HCT116 (cell line): ENCODE results near the gene PTPN4. TPM values are rescaled to one million over a fixed set of nuclear protein-coding genes. Genes with fewer than 3 reads are reported as not detected.

Experiments used
- ATAC-seq: fragments of 200-7000 bp; cut with Tn5 transposase; 2 replicates; pipeline ENCODE4 v1.9.1; 2020; ENCODE audit warnings: mild to moderate bottlenecking, moderate library complexity
- BruUV-seq: library from RNA; stranded (reverse); fragments of 400-500 nt; replicated peaks from 2 replicates; lab custom pipeline; 2021; lab: Mats Ljungman, UMichigan
- CTCF ChIA-PET: fragments of 300-600 bp; sonication (Branson Sonifier 250); formaldehyde crosslinking; loops from one replicate; lab custom pipeline; 2021; ENCODE audit warnings: antibody characterized with exemption; lab: Charles Lee
- POLR2A ChIA-PET: fragments of 300-600, 350-600 bp; sonication (Branson Sonifier 250); formaldehyde crosslinking; loops from one replicate; lab custom pipeline; 2021; ENCODE audit warnings: antibody characterized with exemption; lab: Charles Lee
- RAD21 ChIA-PET, 2 experiments: fragments of 300-600 bp; sonication (Branson Sonifier 250); formaldehyde crosslinking; loops; one replicate each; lab custom pipeline; 2023; ENCODE audit warnings: low total read pairs in 2 of 2; ENCODE audit not compliant: uncharacterized antibody in 2 of 2, unreplicated experiment in 2 of 2, low non-redundant PET in 1 of 2; lab: Charles Lee
- DNase-seq: peaks from one replicate; pipeline ENCODE4 v3.0.0-alpha.2; 2010; ENCODE audit warnings: low read depth, low spot score
- H2AFZ ChIP-seq: fragments of 200-600 bp; shearing (Covaris generic), sonication (generic); 2 replicates; pipeline ENCODE4 v1.6.1; 2017; ENCODE audit warnings: low read depth, mixed run types, mixed read lengths, antibody characterized with exemption, low read length; ENCODE audit not compliant: poor library complexity, severe bottlenecking
- H3K27ac ChIP-seq: 2 replicates; pipeline ENCODE4 v1.5.1; 2012; ENCODE audit warnings: low read depth, low read length
- H3K27me3 ChIP-seq: fragments of 200-600 bp; sonication (generic); 2 replicates; pipeline ENCODE4 v1.6.1; 2016; ENCODE audit warnings: mixed run types, low read length, mixed read lengths; ENCODE audit not compliant: insufficient read depth
- H3K36me3 ChIP-seq, 2 experiments: fragments of 200-500 bp in 1 of 2; fragments of 200-600 bp in 1 of 2; sonication (Bioruptor generic) in 1 of 2; sonication (generic) in 1 of 2; 2 replicates each; pipeline versions ENCODE4 v1.5.1 to v1.6.1; 2014 to 2016; ENCODE audit warnings: low read length in 2 of 2, inconsistent platforms in 1 of 2, mixed read lengths in 1 of 2, mixed run types in 1 of 2; ENCODE audit not compliant: insufficient read depth in 2 of 2, control insufficient read depth in 1 of 2
- H3K4me1 ChIP-seq, 2 experiments: fragments of 200-600 bp in 1 of 2; sonication (generic) in 1 of 2; 2 replicates each; pipeline versions ENCODE4 v1.5.1 to v1.6.1; 2012 to 2017; ENCODE audit warnings: low read length in 2 of 2, inconsistent platforms in 1 of 2, mild to moderate bottlenecking in 1 of 2, mixed read lengths in 1 of 2, mixed run types in 1 of 2, moderate library complexity in 1 of 2; ENCODE audit not compliant: insufficient read depth in 2 of 2, control insufficient read depth in 1 of 2
- H3K4me2 ChIP-seq: fragments of 200-600 bp; sonication (generic); 2 replicates; pipeline ENCODE4 v1.6.1; 2017; ENCODE audit warnings: mixed run types, low read length, mixed read lengths
- H3K4me3 ChIP-seq, 2 experiments: fragments of 200-600 bp in 1 of 2; sonication (generic) in 1 of 2; replicated peaks in 1 of 2; 2 replicates each; pipeline ENCODE4 v1.5.1; 2011 to 2016; ENCODE audit warnings: low read length in 2 of 2, control low read depth in 1 of 2, low read depth in 1 of 2, mild to moderate bottlenecking in 1 of 2, mixed read lengths in 1 of 2, mixed run types in 1 of 2
- H3K79me2 ChIP-seq: fragments of 200-600 bp; sonication (generic); 2 replicates; pipeline ENCODE4 v1.6.1; 2017; ENCODE audit warnings: mild to moderate bottlenecking, mixed run types, low read length, moderate library complexity, mixed read lengths; ENCODE audit not compliant: insufficient read depth
- H3K9ac ChIP-seq: fragments of 200-600 bp; sonication (generic); 2 replicates; pipeline ENCODE4 v1.6.1; 2016; ENCODE audit warnings: low read length, mixed read lengths
- H3K9me2 ChIP-seq: fragments of 200-600 bp; sonication (generic), shearing (Covaris generic); 2 replicates; pipeline ENCODE4 v1.6.1; 2017; ENCODE audit warnings: mixed run types, mild to moderate bottlenecking, moderate library complexity; ENCODE audit not compliant: insufficient read depth
- H3K9me3 ChIP-seq, 2 experiments: fragments of 200-500 bp in 1 of 2; fragments of 200-600 bp in 1 of 2; sonication (Bioruptor generic) in 1 of 2; sonication (generic) in 1 of 2; 2 replicates each; pipeline ENCODE4 v1.6.1; 2014 to 2017; ENCODE audit warnings: low read length in 2 of 2, mixed read lengths in 2 of 2, inconsistent platforms in 1 of 2, low read depth in 1 of 2, mild to moderate bottlenecking in 1 of 2, mixed run types in 1 of 2, moderate library complexity in 1 of 2; ENCODE audit not compliant: control insufficient read depth in 1 of 2, insufficient read depth in 1 of 2
- H4K20me1 ChIP-seq: fragments of 200-600 bp; sonication (generic), shearing (Covaris generic); 2 replicates; pipeline ENCODE4 v1.6.1; 2017; ENCODE audit warnings: mixed run types, mild to moderate bottlenecking, moderate library complexity; ENCODE audit not compliant: insufficient read depth
- EZH2phosphoT487 ChIP-seq: fragments of 200-600 bp; IDR thresholded peaks from 2 replicates; pipeline ENCODE4 v1.6.1; 2018; ENCODE audit warnings: antibody characterized with exemption, borderline replicate concordance
- FOSL1 ChIP-seq: IDR thresholded peaks from 2 replicates; pipeline ENCODE4 v1.6.1; 2012; ENCODE audit warnings: low read depth
- POLR2AphosphoS5 ChIP-seq: IDR thresholded peaks from 2 replicates; pipeline ENCODE4 v1.6.1; 2011; ENCODE audit warnings: mild to moderate bottlenecking, low read depth, low read length, moderate library complexity
- RAD21 ChIP-seq: IDR thresholded peaks from 2 replicates; pipeline ENCODE4 v1.6.1; 2012; ENCODE audit warnings: low read depth, mild to moderate bottlenecking
- SIN3A ChIP-seq: IDR thresholded peaks from 2 replicates; pipeline ENCODE4 v1.6.1; 2012; ENCODE audit warnings: low read depth
- SRF ChIP-seq: IDR thresholded peaks from 2 replicates; pipeline ENCODE4 v1.6.1; 2012; ENCODE audit warnings: low read depth
- TCF7L2 ChIP-seq: IDR thresholded peaks from 2 replicates; pipeline ENCODE4 v1.7.0; 2011; ENCODE audit warnings: borderline replicate concordance, inconsistent platforms; ENCODE audit not compliant: insufficient read depth, insufficient read length; ENCODE audit errors: extremely low read depth
- YY1 ChIP-seq: IDR thresholded peaks from 2 replicates; pipeline ENCODE4 v1.6.1; 2011; ENCODE audit warnings: low read length, low read depth, moderate library complexity, mild to moderate bottlenecking; ENCODE audit not compliant: insufficient replicate concordance; ENCODE audit errors: extremely low read depth
- ZFX ChIP-seq: fragments of 450-650 bp; IDR thresholded peaks from 2 replicates; pipeline ENCODE4 v1.6.1; 2017
- intact Hi-C: fragments of 100-400 bp; cut with micrococcal nuclease; formaldehyde crosslinking; loops from 2 replicates; pipeline ENCODE4 v1.10.0; 2022
- total RNA-seq: library from RNA; stranded (reverse); gene quantifications from one replicate; pipeline ENCODE4 v1.2.1, GENCODE V29; 2021; ENCODE audit not compliant: unreplicated experiment
- TF ChIP-seq, protein P1 (sequence below): IDR thresholded peaks from 2 replicates; pipeline ENCODE4 v1.6.1; 2012; ENCODE audit warnings: low read depth
- TF ChIP-seq, protein P2 (sequence below): IDR thresholded peaks from 2 replicates; pipeline ENCODE4 v1.6.1; 2012

Gene PTPN4
- total RNA-seq, 1 experiment from 2014 or later: 38.4 TPM

DNA sequence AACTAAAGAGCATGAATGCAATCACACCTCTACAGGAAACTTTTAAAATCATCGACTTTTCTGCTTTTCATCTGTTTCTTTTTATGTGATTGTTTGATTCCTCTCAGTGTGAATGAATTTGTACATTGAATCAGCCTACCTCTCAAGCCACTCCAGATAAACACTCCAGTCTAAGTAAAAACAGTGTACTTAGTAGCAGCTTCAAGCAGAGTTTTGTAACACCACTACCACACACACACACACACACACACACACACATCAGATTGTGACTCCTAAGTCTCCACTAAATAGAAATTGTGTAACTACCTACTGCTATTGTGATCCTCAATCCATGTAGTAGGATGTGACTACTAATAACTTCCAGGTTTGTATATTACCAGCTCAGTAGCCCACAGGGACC lies 187.8 kb downstream of the PTPN4 start:
- Histone ChIP-seq H3K79me2 (no peaks in the 10 kb centered on the region), H3K27me3 (no peaks in the 10 kb centered on the region), H3K9ac (no peak overlapping the region), H3K4me2 (no peak overlapping the region), H3K4me3 (no peak overlapping the region), H3K36me3 (no peaks in the 10 kb centered on the region), H2AFZ (no peak overlapping the region), H4K20me1 (no peaks in the 10 kb centered on the region), H3K9me3 (no peaks in the 10 kb centered on the region), H3K9me2 (no peaks in the 10 kb centered on the region), H3K4me1 (no peaks in the 10 kb centered on the region), H3K27ac (no peak overlapping the region)
- intact Hi-C loops: no loop called here
- TF ChIP-seq TCF7L2: no peak
- no peak for TF ChIP-seq SIN3A
- no peak for TF ChIP-seq YY1
- TF ChIP-seq, protein P1, sequence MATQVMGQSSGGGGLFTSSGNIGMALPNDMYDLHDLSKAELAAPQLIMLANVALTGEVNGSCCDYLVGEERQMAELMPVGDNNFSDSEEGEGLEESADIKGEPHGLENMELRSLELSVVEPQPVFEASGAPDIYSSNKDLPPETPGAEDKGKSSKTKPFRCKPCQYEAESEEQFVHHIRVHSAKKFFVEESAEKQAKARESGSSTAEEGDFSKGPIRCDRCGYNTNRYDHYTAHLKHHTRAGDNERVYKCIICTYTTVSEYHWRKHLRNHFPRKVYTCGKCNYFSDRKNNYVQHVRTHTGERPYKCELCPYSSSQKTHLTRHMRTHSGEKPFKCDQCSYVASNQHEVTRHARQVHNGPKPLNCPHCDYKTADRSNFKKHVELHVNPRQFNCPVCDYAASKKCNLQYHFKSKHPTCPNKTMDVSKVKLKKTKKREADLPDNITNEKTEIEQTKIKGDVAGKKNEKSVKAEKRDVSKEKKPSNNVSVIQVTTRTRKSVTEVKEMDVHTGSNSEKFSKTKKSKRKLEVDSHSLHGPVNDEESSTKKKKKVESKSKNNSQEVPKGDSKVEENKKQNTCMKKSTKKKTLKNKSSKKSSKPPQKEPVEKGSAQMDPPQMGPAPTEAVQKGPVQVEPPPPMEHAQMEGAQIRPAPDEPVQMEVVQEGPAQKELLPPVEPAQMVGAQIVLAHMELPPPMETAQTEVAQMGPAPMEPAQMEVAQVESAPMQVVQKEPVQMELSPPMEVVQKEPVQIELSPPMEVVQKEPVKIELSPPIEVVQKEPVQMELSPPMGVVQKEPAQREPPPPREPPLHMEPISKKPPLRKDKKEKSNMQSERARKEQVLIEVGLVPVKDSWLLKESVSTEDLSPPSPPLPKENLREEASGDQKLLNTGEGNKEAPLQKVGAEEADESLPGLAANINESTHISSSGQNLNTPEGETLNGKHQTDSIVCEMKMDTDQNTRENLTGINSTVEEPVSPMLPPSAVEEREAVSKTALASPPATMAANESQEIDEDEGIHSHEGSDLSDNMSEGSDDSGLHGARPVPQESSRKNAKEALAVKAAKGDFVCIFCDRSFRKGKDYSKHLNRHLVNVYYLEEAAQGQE: no peak
- TF ChIP-seq RAD21: no peak
- TF ChIP-seq FOSL1: no peak
- TF ChIP-seq, protein P2, sequence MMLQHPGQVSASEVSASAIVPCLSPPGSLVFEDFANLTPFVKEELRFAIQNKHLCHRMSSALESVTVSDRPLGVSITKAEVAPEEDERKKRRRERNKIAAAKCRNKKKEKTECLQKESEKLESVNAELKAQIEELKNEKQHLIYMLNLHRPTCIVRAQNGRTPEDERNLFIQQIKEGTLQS: no peak
- no peak for TF ChIP-seq ZFX
- TF ChIP-seq EZH2phosphoT487: no peak
- TF ChIP-seq POLR2AphosphoS5: no peak
- TF ChIP-seq SRF: no peak
- DNase-seq: no peak
- ChIA-PET POLR2A (interaction anchor here (0.6 kb wide), 1 partner anchor 45 kb away, joined by 4 read pairs; no protein-coding TSS in a partner anchor), RAD21 (no interaction called here), CTCF (no interaction called here)
- no peak for ATAC-seq
- BruUV-seq: no TSS peak
